HG03025 (cell line): ENCODE results near the gene PDP2.

Experiments used
- ATAC-seq: cut with Tn5 transposase; IDR thresholded peaks from one replicate; pipeline ENCODE4 v1.9.1; 2021; ENCODE audit warnings: mild to moderate bottlenecking, moderate library complexity; ENCODE audit not compliant: unreplicated experiment, low FRiP score

PDP2 gene

GRCh38 chr16:66932076-66932475 lies 51.8 kb downstream of the PDP2 start:
- no peak for ATAC-seq

GRCh38 chr16:66933776-66934137 lies 53.4 kb downstream of the PDP2 start:
- ATAC-seq, result peak; percentile 11

GRCh38 chr16:66934138-66934838 lies 54.0 kb downstream of the PDP2 start, which contains the start of gene CIAO2B:
TSS of gene CIAO2B (minus strand) at chr16:66934402. CDS start at chr16:66934364, 38 bp downstream.
- peak; percentile 69 for ATAC-seq

- ATAC-seq, result peak; percentile 8
Observed at GRCh38 chr16:66934839-66935313, 54.6 kb downstream of the PDP2 start.

- ATAC-seq, result no peak
Observed at GRCh38 chr16:66935314-66936011, 55.1 kb downstream of the PDP2 start, which contains the start of gene CES2. TSS of gene CES2 (plus strand) at chr16:66935516. CDS start at chr16:66935636, 120 bp downstream.

- no peak for ATAC-seq
Observed at GRCh38 chr16:66936462-66936861, 56.1 kb downstream of the PDP2 start.

- ATAC-seq, result no peak
Observed at GRCh38 chr16:66936889-66937554, 56.7 kb downstream of the PDP2 start.

GRCh38 chr16:66937725-66938337 lies 57.5 kb downstream of the PDP2 start:
- no peak for ATAC-seq

- ATAC-seq, result no peak
Observed at GRCh38 chr16:66939366-66939765, 59.1 kb downstream of the PDP2 start.

- no peak for ATAC-seq
Observed at GRCh38 chr16:66940236-66940635, 59.9 kb downstream of the PDP2 start.
